Measurements from ENCODE around the gene TTC16.

TTC16 gene

GRCh38 chr9:127715470-127716337, at the start of gene TTC16, which contains the start of gene PTRH1:
Gene TTC16 (plus strand): TSS chr9:127716079. CDS start chr9:127716146, 67 bp downstream.
Gene PTRH1 (minus strand): TSS chr9:127715663. CDS start chr9:127715639, 24 bp downstream.
- DNase-seq (ENCODE audit: low read depth) = peak; percentile 87

GRCh38 chr9:127667127-127667844, 48.6 kb upstream of the TTC16 start:
- DNase-seq (ENCODE audit: low read depth) = no peak

GRCh38 chr9:127667906-127668305, 48.0 kb upstream of the TTC16 start:
- DNase-seq (ENCODE audit: low read depth) = no peak

GRCh38 chr9:127673234-127673633, 42.6 kb upstream of the TTC16 start:
- no peak for DNase-seq (ENCODE audit: low read depth)

- peak; percentile 74 for DNase-seq (ENCODE audit: low read depth)
Measured at GRCh38 chr9:127676638-127677037, 39.2 kb upstream of the TTC16 start.

- no peak for DNase-seq (ENCODE audit: low read depth)
Measured at GRCh38 chr9:127679506-127679905, 36.4 kb upstream of the TTC16 start.

- no peak for DNase-seq (ENCODE audit: low read depth)
Measured at GRCh38 chr9:127680226-127680625, 35.7 kb upstream of the TTC16 start.

- DNase-seq (ENCODE audit: low read depth) = no peak
Measured at GRCh38 chr9:127680846-127681245, 35.0 kb upstream of the TTC16 start.

GRCh38 chr9:127682351-127683136, 33.3 kb upstream of the TTC16 start:
- peak; percentile 17 for DNase-seq (ENCODE audit: low read depth)

GRCh38 chr9:127683723-127684122, 32.2 kb upstream of the TTC16 start:
- DNase-seq (ENCODE audit: low read depth) = peak; percentile 95

- DNase-seq (ENCODE audit: low read depth) = peak; percentile 74
Measured at GRCh38 chr9:127684576-127684975, 31.3 kb upstream of the TTC16 start.

GRCh38 chr9:127686461-127687393, 29.2 kb upstream of the TTC16 start:
- no peak for DNase-seq (ENCODE audit: low read depth)

- DNase-seq (ENCODE audit: low read depth) = no peak
Measured at GRCh38 chr9:127689329-127690000, 26.4 kb upstream of the TTC16 start.

- DNase-seq (ENCODE audit: low read depth) = no peak
Measured at GRCh38 chr9:127690735-127691134, 25.1 kb upstream of the TTC16 start.

- DNase-seq (ENCODE audit: low read depth) = no peak
Measured at GRCh38 chr9:127692071-127692470, 23.8 kb upstream of the TTC16 start.

- no peak for DNase-seq (ENCODE audit: low read depth)
Measured at GRCh38 chr9:127693143-127693542, 22.7 kb upstream of the TTC16 start.

- DNase-seq (ENCODE audit: low read depth) = no peak
Measured at GRCh38 chr9:127693697-127694096, 22.2 kb upstream of the TTC16 start.

- DNase-seq (ENCODE audit: low read depth) = no peak
Measured at GRCh38 chr9:127694890-127695720, 20.8 kb upstream of the TTC16 start.

- no peak for DNase-seq (ENCODE audit: low read depth)
Measured at GRCh38 chr9:127697575-127697974, 18.3 kb upstream of the TTC16 start.

GRCh38 chr9:127698386-127698785, 17.5 kb upstream of the TTC16 start:
- no peak for DNase-seq (ENCODE audit: low read depth)
